H1 (cell line): ENCODE measurements around the gene KRTAP1-5.

Experiments
- CTCF ChIP-seq, 3 experiments: IDR thresholded peaks; 1 replicate in 2 of 3; 2 replicates in 1 of 3; pipeline versions ENCODE4 v1.5.1 to v1.6.1; 2011; ENCODE audit warnings: low read length in 3 of 3, mild to moderate bottlenecking in 3 of 3, inconsistent platforms in 2 of 3, low read depth in 1 of 3, moderate library complexity in 1 of 3; ENCODE audit not compliant: insufficient read depth in 1 of 3; ENCODE audit errors: control extremely low read depth in 1 of 3
- EGR1 ChIP-seq: IDR thresholded peaks from 2 replicates; pipeline ENCODE4 v1.6.1; 2011; ENCODE audit warnings: low read depth, low read length, borderline replicate concordance

DNA sequence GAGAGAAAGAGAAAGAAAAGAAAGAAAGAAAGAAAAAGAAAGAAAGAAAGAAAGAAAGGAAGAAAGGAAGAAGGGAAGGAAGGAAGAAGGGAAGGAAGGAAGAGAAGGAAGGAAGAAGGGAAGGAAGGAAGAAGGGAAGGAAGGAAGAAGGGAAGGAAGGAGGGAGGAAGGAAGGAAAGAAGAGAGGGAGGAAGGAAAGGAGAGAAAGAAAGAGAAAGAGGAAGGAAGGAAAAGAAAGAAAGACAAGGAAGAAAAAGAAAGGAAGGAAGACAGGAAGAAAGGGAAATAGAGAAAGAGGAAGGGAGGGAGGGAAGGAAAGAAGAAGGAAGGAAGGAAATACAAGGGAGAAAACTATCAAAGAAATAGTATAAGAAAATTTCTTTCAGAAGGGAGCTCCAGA lies 49.8 kb upstream of the KRTAP1-5 start:
- TF ChIP-seq EGR1 (no peak), CTCF (IDR thresholded peaks at IDR 0.05; ENCODE audit: control extremely low read depth in 1 of 3, insufficient read depth in 1 of 3, low read depth in 1 of 3, low read length in 3 of 3) (no peak)
